Left colon (tissue), 2 donors: Measurements from ENCODE around the gene CDH23. TPM values are rescaled to one million over a fixed set of nuclear protein-coding genes. Genes with fewer than 3 reads are reported as not detected.

Experiments
- ATAC-seq: fragments of 200-7000 bp; cut with Tn5 transposase; one replicate; pipeline ENCODE4 v1.9.1; 2020; ENCODE audit warnings: mild to moderate bottlenecking, moderate library complexity
- DNase-seq, 2 donors: peaks; one replicate each; pipeline ENCODE4 v3.0.0-alpha.2; 2020
- intact Hi-C, 2 donors: fragments of 100-400 bp; cut with DNase I in 1 of 2; cut with micrococcal nuclease in 1 of 2; formaldehyde crosslinking; loops; one replicate each; pipeline versions ENCODE4 v1.11.2 to v1.14.0; 2022; cut with DNase I, micrococcal nuclease
- total RNA-seq, 2 donors: library from RNA; stranded (reverse); fragmentation: NEBNext Ultra II Directional; extraction: Animal tissue kit (Norgen Biotek cat#: 25700); gene quantifications; one replicate each; pipeline ENCODE4 v1.2.1, GENCODE V29; 2021
- donor health status: DM: no; HTN: no; CAD: no.
- donor health status: DM: yes; HTN: yes; CAD: no.

The CDH23 gene
- total RNA-seq, 2 donors from 2014 or later, result 2.2 to 2.5 TPM

DNA sequence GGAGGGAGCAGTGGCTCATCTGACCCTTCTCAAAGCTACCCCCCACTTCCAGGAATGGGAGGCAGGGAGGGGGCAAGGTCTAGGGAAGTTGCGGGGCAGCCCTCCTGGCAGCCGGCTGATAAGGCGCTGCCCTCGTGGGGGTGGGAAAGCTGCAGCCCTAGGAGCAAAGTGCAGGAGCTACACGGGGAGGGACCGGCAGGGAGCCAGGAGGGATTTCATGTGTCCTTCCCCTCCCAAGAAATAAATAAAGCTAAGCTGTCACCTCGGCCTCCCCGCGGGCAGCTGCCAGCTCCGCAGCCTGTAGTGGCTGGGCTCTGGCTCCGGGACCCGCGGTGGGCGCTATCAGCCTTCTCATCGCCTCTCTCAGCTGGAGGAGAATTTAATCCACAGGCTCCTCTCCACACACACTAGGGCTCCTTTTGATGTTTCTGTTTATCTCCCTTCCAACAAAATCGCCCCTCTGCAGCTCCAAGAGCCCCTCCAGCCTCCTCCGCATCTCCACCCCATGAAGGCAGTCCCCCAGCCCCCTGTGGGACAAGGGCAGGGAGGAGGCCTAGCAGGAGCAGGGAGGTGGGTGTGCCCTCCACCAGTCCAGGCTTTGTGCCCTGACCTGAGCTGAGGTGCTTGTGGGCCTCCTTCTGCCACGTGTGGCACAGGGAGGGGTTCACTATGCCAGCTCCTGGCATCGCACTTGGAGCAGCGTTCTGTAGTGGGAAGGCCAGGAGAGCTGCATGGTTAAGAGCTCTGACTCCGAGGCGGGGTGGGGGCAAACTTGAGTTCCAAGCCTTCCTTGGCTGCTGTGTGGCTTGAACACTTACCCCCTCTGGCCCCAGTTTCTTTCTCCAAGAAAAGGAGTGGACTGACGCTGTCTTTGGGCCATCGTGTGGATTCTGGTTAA, 242.4 kb downstream of the CDH23 start:
- peak; percentile 84 for ATAC-seq
- DNase-seq, result peak; percentile 90 to 92
- intact Hi-C loops, result no loop called here

DNA sequence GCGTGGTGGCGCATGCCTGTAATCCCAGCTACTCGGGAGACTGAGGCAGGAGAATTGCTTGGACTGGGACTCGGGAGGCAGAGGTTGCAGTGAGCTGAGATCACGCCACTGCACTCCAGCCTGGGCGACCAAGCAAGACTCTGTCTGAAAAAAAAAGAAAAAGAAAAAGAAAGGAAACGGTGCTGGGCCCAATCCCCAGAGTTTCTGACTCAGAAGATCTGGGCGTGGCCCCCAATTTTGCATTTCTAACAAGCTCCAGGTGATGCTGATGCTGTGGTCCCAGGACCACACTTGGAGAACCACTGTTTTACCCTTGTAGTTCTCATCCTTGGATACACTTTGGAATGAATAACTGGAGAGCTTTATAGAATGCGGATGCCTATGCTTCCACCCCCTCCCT, 243.9 kb downstream of the CDH23 start:
- ATAC-seq (no peak), DNase-seq (no peak)
- intact Hi-C loops, result no loop called here

DNA sequence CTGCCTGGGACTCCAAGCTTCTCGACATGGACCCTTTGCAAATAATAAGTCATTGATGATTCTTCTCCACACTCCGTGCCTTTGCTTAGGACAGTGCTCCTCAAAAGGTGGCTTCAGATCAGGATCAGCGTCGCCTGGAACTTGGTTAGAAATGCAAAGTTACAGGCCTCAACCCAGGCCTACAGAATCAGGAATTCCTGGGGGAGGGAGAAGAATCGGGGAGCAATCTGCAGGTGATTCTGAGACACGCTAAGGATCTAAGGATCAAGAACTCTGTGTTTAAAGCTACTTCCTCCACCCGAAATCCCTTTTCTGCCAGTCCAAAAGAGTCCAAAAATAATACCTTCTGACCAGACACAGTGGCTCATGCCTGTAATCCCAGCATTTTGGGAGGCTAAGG, 244.7 kb downstream of the CDH23 start:
- no peak for ATAC-seq
- no peak for DNase-seq
- intact Hi-C loops, result no loop called here

DNA sequence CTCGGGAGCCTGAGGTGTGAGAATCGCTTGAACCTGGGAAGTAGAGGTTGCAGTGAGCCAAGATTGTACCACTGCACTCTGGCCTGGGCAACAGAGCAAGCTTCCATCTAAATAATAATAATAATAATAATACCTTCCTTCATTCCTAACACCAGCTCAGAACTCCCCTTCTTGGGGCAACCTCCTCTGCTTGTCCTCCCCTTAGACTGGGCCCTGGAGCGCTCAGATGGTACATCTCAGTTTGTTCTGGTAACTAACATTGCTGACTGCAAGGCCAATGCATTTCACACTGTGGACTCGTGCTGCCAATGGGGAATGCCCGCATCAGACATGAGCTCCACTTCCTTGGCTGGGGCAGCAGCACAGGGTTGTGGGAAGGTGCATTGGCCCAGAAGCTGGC, 245.3 kb downstream of the CDH23 start:
- DNase-seq (no peak), ATAC-seq (no peak)
- intact Hi-C loops, result no loop called here

DNA sequence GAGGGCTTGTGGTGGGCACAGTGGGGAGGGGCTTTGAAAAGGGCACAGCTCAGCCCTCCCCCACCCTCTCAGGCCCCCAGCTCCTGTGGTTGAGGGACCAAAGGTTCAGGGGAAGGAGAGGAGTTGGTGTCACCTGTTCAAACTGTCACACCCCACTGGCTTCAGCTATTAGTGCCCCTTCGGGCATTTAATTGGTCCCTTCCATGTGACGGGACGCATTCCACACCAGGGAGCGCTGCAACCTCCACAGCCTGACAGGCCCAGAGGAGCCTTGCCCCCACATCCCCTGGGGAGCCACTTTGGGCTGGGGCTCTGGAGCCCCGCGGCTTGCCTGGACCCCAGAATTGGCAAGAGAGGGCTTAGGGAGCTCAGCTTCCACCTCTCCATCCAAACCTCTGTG, 247.2 kb downstream of the CDH23 start:
- intact Hi-C loops, result no loop called here
- ATAC-seq, result no peak
- no peak for DNase-seq

DNA sequence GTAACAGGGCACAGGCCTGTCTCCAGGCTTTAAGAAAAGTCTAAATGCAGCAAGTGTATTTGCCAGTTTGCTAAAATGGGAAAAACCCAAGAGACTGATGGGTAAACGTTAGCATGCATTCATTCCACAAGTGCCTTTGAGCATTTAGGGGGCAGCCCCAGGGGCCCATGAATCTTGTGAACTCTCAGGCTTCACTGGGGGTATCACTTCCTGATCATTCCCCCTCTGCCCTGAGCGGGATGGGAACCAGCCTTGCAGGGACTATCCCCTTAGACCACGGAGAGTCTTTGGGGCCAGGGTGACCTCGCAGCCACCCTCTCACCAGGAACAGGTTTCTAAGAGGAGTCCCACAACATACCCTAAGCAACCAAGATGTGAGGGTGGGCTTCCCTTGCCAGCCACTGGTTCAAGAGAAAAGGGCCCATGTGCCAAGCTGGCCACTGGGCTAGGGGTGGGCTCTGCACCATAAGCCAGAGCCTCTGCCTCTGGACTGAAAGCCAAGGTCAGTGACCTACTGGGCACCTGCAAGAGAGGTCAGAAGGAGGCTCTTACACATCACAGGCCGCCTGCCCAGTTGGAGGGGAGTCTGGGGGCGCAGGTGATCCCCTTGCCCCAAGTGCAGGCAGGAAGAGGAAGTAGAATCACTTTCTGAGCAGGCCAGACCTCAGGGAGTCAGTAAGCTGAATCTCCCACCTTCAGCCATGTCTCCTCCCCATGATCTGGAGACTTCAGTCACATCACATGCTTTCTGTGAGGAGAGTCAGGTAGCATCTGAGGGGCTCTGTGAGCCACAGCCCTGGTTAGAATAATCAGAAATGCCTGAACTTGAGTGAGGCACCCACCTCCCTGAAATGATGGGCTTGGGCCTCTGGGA, 247.8 kb downstream of the CDH23 start:
- ATAC-seq (no peak), DNase-seq (no peak)
- intact Hi-C loops, result no loop called here

DNA sequence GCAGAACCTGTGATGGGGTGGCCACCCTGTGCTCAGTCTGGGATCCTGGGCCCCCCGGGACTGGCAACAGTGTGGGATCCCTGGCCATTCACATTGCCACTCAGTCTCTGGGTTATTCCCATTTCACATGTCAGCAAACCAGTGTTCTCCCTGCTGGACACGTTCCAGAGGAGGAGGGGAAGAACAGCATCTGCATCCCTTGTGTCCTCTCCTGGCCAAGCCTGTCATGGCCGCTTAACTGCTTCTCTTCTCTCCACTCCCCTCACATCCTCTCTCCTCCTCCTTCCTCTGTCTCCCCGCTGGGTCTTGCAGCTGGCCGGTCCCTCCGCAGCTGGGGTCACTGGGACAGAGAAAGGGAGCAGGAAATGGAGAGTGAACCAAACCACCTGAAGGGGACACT, 248.5 kb downstream of the CDH23 start:
- no peak for ATAC-seq
- no peak for DNase-seq
- intact Hi-C loops, result no loop called here

DNA sequence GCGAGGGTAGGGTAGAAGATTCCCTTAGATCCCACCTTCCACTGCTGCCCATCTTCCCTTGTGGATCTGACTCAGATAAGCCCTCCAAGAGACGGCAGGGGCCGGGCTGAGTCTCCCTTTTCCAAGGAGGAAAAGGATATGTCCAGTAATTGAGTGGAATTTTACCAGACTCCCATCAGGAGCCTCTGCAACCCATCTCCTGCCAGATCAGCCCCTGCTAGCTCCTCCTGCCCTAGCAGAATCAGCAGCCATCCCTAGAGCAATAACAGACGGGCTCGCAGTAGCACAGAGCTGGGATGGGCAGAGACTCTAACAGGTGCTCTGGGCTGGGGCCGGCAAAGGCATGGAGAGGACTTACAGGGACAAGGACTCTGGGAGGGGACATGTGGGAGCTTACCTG, 249.3 kb downstream of the CDH23 start:
- intact Hi-C loops, result no loop called here
- no peak for ATAC-seq
- no peak for DNase-seq

DNA sequence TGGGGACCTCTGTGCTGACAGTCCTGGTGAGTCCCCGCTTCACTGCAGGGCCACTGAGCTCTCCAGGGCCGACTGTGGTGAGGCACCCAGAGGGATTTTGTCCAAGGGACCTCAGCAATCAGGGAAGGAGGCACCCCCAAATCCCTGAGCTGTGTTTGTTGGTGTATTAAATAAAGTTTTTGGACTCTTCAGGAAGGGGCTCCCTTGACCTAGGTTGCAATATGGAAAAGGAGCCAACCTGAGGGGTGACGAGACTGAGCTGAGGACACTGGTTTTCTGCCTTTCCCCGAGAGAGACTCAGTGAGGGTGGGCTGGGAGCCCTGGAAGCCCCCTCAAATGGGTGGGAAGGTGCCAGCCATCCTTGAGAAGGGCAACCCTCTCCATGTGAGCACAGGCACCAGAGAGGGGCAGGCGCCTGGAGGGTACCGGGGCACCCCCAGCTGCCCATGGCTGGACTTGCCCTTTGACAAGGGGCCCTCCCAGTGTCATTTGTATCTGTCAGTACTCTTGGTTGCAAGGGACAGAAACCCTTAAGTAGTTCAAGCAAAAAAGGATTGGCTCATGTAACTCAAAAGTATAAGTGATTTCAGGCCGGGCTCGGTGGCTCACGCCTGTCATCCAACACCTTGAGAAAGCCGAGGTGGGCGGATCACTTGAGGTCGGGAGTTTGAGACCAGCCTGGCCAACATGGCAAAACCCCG, 250.0 kb downstream of the CDH23 start:
- intact Hi-C loops, result no loop called here
- ATAC-seq (no peak), DNase-seq (no peak)

DNA sequence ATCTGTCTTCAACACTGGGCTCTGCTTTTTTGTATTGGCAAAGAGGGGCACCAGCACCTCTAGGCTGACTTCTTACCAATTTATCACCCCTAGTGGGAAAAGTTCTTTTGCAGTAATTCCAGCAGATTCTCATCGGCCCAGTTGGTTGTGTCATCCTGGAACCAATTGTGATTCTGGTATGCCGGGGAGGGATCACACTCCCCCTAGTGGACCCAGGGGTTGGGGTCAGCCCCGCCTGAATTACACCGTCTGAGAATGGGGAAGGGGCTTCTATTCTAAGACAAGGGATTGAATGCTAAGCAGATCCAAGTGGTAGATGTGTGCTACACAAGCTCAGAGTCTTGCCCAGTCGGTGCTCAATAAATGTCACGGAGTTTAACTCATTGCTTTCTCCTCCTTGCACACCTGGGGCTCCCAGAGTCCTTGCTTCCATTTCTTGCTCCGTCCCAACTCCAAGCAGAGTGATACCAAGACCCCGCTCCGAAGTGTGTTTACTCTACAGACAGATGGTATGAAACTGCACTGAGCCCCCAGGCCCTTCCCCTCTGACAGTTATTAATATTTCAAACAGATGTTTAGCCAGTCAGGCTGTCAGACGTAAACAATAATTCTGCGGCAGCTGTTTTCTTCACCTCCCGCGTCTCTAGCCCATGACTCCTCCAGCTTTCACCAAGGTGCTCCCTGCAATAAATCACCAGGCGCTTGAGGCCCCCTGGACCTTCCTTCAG, 251.0 kb downstream of the CDH23 start:
- no peak for ATAC-seq
- intact Hi-C loops, result no loop called here
- no peak for DNase-seq

DNA sequence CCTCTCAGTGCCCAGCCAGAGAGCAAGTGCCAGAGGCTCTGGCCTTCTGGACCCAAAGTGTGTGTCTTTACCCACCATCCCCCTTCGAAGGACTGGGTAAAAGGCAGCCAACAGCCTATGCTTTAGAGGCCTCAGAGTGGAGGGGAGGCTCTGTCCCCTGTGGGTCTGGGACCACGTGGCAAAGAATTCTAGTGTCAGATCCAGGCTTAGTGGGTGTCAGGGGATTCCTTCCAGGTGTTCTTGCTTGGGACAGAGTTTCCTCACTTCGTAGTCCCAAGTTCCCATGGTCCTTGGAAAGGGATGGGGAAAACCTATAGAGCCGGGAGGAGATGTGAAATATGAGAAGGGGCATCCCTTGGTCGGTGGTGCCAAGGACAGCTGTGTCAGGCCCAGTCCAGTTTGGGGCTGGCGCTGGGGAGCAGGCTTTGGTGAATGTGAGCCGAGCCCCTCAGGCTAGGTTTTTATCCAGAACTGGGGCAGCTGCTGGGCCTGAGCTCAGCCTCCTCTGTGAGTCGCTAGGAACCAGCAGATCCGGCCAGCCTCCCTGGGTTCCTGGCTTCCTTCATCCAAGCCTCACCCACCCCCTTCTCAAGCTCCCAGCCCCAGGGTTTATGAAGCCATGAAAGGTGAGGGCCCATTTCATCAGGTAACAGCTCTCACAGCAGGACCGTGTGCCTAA, 251.7 kb downstream of the CDH23 start:
- DNase-seq, result no peak
- intact Hi-C loops, result no loop called here
- ATAC-seq, result no peak

DNA sequence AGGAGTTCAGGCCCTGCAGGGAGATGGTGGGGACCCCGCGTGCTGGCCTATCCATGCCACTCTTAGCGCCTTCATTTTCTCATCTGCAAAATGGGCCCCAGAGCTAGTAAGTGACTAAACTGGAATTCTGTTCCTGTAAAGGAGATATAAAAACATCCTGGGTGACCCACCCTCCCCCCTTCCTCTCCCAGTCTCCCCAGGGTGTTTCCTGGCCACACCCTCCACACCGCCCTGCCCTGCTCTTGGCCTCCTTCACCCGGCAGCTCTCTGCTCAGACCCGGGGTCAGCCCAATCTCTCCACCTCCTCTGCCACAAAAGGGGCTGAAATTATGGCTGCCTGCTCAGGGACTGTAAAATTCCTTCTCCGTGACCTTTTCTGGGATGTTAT, 252.2 kb downstream of the CDH23 start:
- ATAC-seq (peak; percentile 94), DNase-seq (peak; percentile 79 to 83)
- intact Hi-C loops, result no loop called here

DNA sequence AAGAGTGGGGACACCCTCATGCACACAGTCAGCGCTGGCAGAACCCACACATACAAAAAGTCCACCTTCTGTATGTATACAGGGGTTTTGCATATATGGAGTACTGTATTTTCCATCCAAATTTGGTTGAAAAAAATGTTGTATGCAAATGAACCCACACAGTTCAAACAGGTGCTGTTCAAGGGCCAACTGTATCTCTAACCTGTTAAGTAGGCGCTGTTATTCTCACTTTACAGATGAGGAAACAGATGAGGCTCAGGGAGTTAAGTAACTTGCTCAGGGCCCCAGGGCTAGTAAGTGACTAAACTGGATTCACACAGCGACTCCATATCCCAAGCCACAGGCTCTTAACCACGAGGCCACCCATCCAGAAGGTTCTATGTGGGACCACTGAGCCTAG, 252.9 kb downstream of the CDH23 start:
- ATAC-seq, result peak; percentile 58
- intact Hi-C loops, result no loop called here

DNA sequence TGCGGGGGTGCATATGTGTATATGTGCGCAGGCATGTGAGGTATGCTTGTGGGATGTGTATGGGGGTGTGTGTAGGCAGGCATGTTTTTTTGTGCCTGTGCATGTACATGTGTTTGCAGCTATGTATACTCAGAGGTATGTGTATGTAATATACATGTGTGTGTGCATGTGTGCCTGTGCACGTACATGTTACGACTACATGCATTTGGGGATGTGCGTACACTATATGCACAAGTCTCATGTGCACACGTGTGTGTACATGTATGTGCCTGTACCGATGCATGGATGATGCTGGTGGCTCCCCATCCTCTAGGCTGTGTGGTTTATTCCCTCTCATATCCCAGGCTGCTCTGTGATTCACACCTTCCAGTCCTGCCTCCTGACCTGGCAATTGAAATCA, 253.7 kb downstream of the CDH23 start:
- ATAC-seq (no peak), DNase-seq (no peak)
- intact Hi-C loops, result no loop called here

More for the DNA sequence above, 252.9 kb downstream of the CDH23 start:
- DNase-seq, result no peak

DNA sequence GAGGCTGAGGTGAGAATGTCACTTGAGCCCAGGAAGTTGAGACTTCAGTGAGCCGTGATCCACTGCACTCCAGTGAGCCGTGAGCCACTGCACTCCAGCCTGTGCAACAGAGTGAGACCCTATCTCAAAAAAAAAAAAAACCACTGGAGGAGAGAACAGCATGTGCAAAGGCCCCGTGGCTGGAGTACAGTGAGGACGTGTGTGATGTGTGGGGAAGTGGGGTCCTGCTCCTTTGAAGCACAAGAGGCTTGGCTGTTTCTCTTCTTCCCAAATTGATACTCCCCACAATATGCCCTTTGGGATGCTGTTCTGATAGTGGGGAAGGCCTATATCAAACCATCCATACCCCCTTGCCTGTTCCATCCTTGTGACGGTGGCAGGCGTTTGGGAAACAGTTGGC, 254.7 kb downstream of the CDH23 start:
- intact Hi-C loops, result no loop called here
- no peak for ATAC-seq
- DNase-seq, result no peak

DNA sequence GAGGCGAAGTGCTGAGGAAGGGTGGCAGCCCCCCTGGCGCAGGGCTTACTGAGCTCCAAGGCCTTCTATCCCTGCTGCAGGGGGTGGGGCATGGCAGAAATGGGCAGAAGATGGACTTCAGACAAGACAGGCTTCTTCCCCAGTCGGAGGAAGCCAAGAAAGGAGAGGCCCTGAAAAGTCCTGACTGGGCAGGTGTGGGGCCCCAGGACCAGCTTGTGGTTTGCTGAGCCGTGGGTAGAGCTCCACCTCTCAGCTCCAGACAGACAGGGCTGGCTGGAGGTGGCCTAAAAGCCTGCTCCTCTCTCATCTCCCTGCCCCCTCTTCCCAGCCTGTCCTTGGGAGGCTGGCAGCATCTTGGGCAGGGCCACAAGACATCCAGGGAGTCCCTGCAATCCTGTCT, 255.2 kb downstream of the CDH23 start:
- intact Hi-C loops, result no loop called here
- no peak for DNase-seq
- no peak for ATAC-seq

DNA sequence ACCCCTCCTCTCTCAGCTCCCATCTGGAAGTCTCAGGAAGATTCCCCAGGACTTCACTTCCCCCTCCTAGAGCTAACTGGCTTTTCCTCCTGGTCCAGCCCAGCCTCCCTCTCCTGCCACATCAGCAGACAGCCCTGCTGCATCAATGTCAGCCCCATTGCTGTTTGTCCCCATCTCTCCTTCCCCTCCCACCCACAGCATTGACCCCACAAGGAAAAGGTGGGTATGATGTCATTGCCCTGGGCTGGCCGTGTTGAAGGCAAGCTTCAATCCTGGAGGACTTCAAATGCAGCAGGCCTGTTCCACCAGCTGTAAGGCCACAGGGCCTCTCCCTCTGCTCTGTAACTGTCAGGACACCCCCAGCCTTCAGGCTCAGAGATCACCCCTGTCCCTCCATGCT, 256.3 kb downstream of the CDH23 start:
- intact Hi-C loops, result no loop called here
- ATAC-seq, result no peak
- no peak for DNase-seq

DNA sequence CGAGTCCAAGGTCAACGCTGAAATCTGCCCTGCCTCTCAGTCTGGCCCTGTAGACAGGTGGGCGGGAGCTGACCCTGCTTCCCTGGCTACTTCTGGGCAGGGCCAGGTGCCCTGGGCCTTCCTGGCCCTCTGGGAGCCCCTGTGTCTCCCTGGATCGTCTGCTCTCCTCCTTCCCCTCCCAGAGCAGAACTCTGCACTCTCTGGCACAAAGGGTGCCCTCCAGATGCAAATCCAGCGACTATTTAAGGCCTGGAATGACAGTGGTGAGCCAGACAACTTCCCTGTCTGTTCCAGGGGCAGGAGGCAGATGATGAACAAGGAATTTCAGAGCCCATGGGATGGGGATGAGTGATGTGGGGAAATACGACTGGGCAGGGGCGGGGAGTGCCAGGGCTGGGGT, 259.5 kb downstream of the CDH23 start:
- intact Hi-C loops, result no loop called here
- ATAC-seq, result no peak
- DNase-seq, result no peak
